ENCODE measurements around the gene ZSCAN10.
A peak's percentile ranks its signal among the peaks of the same experiment; 100 is the strongest.

ZSCAN10 gene

DNA sequence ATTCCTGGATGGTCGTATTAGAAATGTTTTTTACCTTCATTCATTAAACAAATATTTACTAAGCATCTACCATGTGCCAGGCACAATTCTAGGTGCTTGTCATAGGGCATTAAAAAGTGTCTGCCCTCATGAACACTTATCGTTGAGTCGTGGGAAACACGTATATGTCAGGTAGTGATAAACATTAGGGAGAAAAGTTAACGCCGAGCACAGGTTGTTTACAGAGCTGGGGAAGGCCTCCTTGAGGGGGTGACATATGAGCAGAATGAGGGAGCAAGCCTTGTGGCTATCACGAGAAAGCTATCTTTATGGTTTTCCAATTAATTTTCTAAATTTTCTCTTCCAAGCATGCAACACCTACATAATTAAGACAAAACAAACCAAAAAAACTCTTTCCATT, 34.8 kb upstream of the ZSCAN10 start:
- Histone ChIP-seq H3K27ac (ENCODE audit: low read length, poor library complexity, severe bottlenecking) (no peak overlapping the region), H4K91ac (ENCODE audit: low read length) (no peak overlapping the region), H3K27me3 (ENCODE audit: control insufficient read depth in 1 of 2, insufficient read depth in 1 of 2, low read length in 2 of 2) (no peaks in the 10 kb centered on the region), H2AK5ac (ENCODE audit: low read length, severe bottlenecking) (no peak overlapping the region), H2BK15ac (ENCODE audit: low read depth, poor library complexity, severe bottlenecking) (no peak overlapping the region), H3K23ac (ENCODE audit: low read length in 2 of 2) (no peak overlapping the region), H3K79me1 (replicated peaks; ENCODE audit: low read length, poor library complexity, severe bottlenecking) (peaks cover 12% of the 10 kb centered on the region), H3K4me3 (ENCODE audit: insufficient read depth in 1 of 2, low read depth in 1 of 2, low read length in 2 of 2) (peak overlapping the region; percentile 92 to 98), H2BK12ac (ENCODE audit: low read length in 2 of 2) (no peak overlapping the region), H4K8ac (ENCODE audit: low read length) (no peak overlapping the region), H3K9me3 (ENCODE audit: control insufficient read depth, low read length) (no peaks in the 10 kb centered on the region), H3K36me3 (ENCODE audit: control insufficient read depth in 1 of 2, insufficient read depth in 2 of 2, low read depth in 1 of 2, low read length in 2 of 2) (peaks cover 32 to 40% of the 10 kb centered on the region in 2 experiments), H3K4me2 (ENCODE audit: low read length, poor library complexity, severe bottlenecking) (peak overlapping the region; percentile 87), H3K18ac (ENCODE audit: low read depth in 1 of 2, low read length in 2 of 2) (no peak overlapping the region), H2BK120ac (ENCODE audit: low read depth, low read length) (no peak overlapping the region), H3K14ac (ENCODE audit: low read length in 2 of 2) (no peak overlapping the region), H3K4me1 (ENCODE audit: control insufficient read depth, insufficient read depth, low read depth, low read length) (peaks cover 11% of the 10 kb centered on the region), H2BK5ac (ENCODE audit: low read depth, low read length, poor library complexity, severe bottlenecking) (no peak overlapping the region), H3K9ac (ENCODE audit: low read length) (peak overlapping the region; percentile 96), H2AFZ (ENCODE audit: low read depth, low read length) (no peak overlapping the region), H3K4ac (ENCODE audit: low read depth in 1 of 2, low read length in 2 of 2) (no peak overlapping the region)
- DNase-seq: peak; percentile 11
- WGBS: 26% methylated on average over 5 of the region's 7 CpGs

DNA sequence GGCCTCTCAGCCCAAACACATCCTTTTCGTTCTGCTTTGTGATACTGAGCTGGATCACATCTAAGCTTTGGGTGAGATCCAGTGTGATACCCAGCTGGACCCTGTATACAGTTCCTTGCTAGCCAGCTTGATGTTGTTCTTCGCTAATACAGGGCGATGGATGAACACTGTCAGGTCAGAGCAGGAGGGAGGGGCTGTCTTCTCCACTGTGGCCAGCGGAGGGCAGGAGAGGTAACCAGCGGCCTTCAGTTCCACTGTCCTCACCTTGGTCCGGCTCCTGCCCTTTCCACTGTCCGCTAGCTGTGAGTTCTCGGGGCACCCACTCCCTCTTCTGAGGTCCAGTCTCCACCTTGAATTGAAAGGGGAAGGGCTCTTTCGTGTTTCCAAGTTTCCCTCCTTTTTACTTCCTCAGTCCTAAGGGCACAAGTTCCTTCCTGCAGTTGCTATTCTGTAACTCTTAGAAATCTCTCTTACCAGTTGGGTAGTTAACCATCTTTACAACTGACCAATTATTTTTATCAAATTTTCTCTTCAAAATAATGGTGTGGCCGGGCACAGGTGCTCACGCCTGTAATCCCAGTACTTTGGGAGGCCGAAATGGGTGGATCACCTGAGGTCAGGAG, 32.8 kb upstream of the ZSCAN10 start:
- Histone ChIP-seq H3K36me3 (ENCODE audit: control insufficient read depth in 1 of 2, insufficient read depth in 2 of 2, low read depth in 1 of 2, low read length in 2 of 2) (peaks cover 34 to 36% of the 10 kb centered on the region in 2 experiments), H3K23ac (ENCODE audit: low read length in 2 of 2) (no peak overlapping the region), H3K14ac (ENCODE audit: low read length in 2 of 2) (no peak overlapping the region), H3K4me1 (ENCODE audit: control insufficient read depth, insufficient read depth, low read depth, low read length) (peaks cover 7% of the 10 kb centered on the region), H3K4me2 (ENCODE audit: low read length, poor library complexity, severe bottlenecking) (no peak overlapping the region), H2BK5ac (ENCODE audit: low read depth, low read length, poor library complexity, severe bottlenecking) (no peak overlapping the region), H2AFZ (ENCODE audit: low read depth, low read length) (no peak overlapping the region), H2BK12ac (ENCODE audit: low read length in 2 of 2) (no peak overlapping the region), H2AK5ac (ENCODE audit: low read length, severe bottlenecking) (no peak overlapping the region), H3K27ac (ENCODE audit: low read length, poor library complexity, severe bottlenecking) (no peak overlapping the region), H3K79me1 (replicated peaks; ENCODE audit: low read length, poor library complexity, severe bottlenecking) (peaks cover 11% of the 10 kb centered on the region), H3K9ac (ENCODE audit: low read length) (peak overlapping the region; percentile 29), H4K8ac (ENCODE audit: low read length) (no peak overlapping the region), H3K4ac (ENCODE audit: low read depth in 1 of 2, low read length in 2 of 2) (no peak overlapping the region), H3K9me3 (ENCODE audit: control insufficient read depth, low read length) (no peaks in the 10 kb centered on the region), H3K18ac (ENCODE audit: low read depth in 1 of 2, low read length in 2 of 2) (no peak overlapping the region), H3K27me3 (ENCODE audit: control insufficient read depth in 1 of 2, insufficient read depth in 1 of 2, low read length in 2 of 2) (no peaks in the 10 kb centered on the region), H3K4me3 (ENCODE audit: insufficient read depth in 1 of 2, low read depth in 1 of 2, low read length in 2 of 2) (no peak overlapping the region), H2BK15ac (ENCODE audit: low read depth, poor library complexity, severe bottlenecking) (no peak overlapping the region), H2BK120ac (ENCODE audit: low read depth, low read length) (no peak overlapping the region), H4K91ac (ENCODE audit: low read length) (no peak overlapping the region)
- DNase-seq: peak; percentile 63
- WGBS: 85% methylated on average over 12 of the region's 12 CpGs

DNA sequence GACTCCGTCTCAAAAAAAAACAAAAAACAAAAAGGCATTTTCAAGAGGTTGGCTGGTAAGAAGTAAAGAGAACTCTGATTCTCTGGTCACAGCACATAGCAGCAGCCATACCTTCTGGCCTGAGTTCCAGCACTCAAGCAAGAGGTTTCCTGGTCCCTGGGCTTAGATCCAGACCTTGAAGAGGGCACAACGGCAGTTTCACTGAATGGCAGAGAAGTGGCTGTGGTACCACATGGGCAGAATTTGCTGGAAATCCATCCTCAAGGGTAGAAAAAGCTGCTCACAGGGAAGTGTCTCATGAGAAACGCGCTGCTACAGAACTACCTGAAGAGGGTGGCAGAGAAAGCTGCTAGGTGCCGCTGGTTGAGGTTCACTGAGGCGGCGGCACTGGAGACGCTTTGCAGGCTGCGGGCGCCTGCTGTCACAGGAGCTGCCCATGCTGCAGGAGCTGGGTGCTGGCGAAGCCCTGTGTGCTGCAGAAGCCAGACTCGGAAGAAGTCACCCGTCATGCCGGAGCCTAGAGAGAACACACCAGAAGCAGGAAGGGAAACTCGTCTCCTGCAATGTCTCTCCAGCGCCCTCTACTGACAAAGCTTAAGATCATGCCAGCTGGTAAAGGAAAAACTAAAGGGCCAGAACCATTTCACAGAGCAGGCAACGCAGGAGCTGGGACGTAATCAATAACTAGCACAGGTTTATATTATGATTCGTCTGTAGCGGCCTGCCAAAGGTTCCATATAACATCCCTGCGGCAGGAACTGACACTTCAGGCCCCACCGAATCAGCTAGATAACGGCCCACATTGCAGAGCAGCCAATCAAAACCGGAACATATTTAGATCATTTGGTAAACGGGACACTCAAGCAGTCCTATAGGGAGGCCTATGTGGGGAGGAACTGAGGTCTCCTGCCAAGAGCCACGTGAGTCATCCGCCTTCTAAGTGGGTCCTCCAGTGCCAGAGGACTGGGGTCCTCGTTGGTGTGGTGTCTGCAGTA, 30.3 kb upstream of the ZSCAN10 start:
- peak overlapping the region; percentile 85 for H4K8ac ChIP-seq (ENCODE audit: low read length)
- peak overlapping the region; percentile 40 for H3K4me2 ChIP-seq (ENCODE audit: low read length, poor library complexity, severe bottlenecking)
- H3K4me3 ChIP-seq (ENCODE audit: insufficient read depth in 1 of 2, low read depth in 1 of 2, low read length in 2 of 2): peak overlapping the region; percentile 39 to 77
- 45% methylated on average over 28 of the region's 28 CpGs for WGBS
- H3K27ac ChIP-seq (ENCODE audit: low read length, poor library complexity, severe bottlenecking): peak overlapping the region; percentile 44
- H3K36me3 ChIP-seq (ENCODE audit: control insufficient read depth in 1 of 2, insufficient read depth in 2 of 2, low read depth in 1 of 2, low read length in 2 of 2): peaks cover 39 to 41% of the 10 kb centered on the region in 2 experiments
- no peaks in the 10 kb centered on the region for H3K9me3 ChIP-seq (ENCODE audit: control insufficient read depth, low read length)
- peak overlapping the region; percentile 11 for H4K91ac ChIP-seq (ENCODE audit: low read length)
- H3K4ac ChIP-seq (ENCODE audit: low read depth in 1 of 2, low read length in 2 of 2): no peak overlapping the region
- H3K18ac ChIP-seq (ENCODE audit: low read depth in 1 of 2, low read length in 2 of 2): peak overlapping the region in 1 of 2 experiments; percentile 14
- peak; percentile 90 for DNase-seq
- H3K23ac ChIP-seq (ENCODE audit: low read length in 2 of 2): no peak overlapping the region
- H3K79me1 ChIP-seq (replicated peaks; ENCODE audit: low read length, poor library complexity, severe bottlenecking): peaks cover 12% of the 10 kb centered on the region
- H3K27me3 ChIP-seq (ENCODE audit: control insufficient read depth in 1 of 2, insufficient read depth in 1 of 2, low read length in 2 of 2): no peaks in the 10 kb centered on the region
- no peak overlapping the region for H2BK15ac ChIP-seq (ENCODE audit: low read depth, poor library complexity, severe bottlenecking)
- peak overlapping the region; percentile 86 for H3K9ac ChIP-seq (ENCODE audit: low read length)
- no peak overlapping the region for H3K14ac ChIP-seq (ENCODE audit: low read length in 2 of 2)
- no peak overlapping the region for H2BK120ac ChIP-seq (ENCODE audit: low read depth, low read length)
- peak overlapping the region; percentile 43 for H2AK5ac ChIP-seq (ENCODE audit: low read length, severe bottlenecking)
- no peak overlapping the region for H2BK12ac ChIP-seq (ENCODE audit: low read length in 2 of 2)
- H2BK5ac ChIP-seq (ENCODE audit: low read depth, low read length, poor library complexity, severe bottlenecking): no peak overlapping the region
- peaks cover 7% of the 10 kb centered on the region for H3K4me1 ChIP-seq (ENCODE audit: control insufficient read depth, insufficient read depth, low read depth, low read length)
- no peak overlapping the region for H2AFZ ChIP-seq (ENCODE audit: low read depth, low read length)

DNA sequence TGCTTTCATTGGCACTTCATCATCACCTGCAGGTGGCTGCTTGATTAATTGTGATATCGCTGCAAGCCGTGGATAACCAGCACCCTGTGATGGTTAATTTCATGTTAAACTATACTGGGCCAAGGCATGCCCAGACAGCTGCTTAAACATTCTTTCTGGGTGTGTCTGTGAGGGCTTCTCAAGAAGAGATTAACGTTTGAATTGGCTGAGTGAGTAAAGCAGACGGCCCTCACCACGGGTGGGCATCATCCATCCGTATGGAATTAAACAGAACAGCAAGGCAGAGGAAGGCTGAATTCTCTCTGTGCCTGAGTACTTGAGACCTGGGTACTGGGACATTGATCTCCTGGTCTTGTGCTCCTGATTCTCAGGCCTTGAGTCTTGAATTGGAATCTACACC, 28.7 kb upstream of the ZSCAN10 start:
- DNase-seq: no peak
- no peak overlapping the region for H3K18ac ChIP-seq (ENCODE audit: low read depth in 1 of 2, low read length in 2 of 2)
- peak overlapping the region; percentile 37 for H3K9ac ChIP-seq (ENCODE audit: low read length)
- H2BK5ac ChIP-seq (ENCODE audit: low read depth, low read length, poor library complexity, severe bottlenecking): no peak overlapping the region
- no peaks in the 10 kb centered on the region for H3K27me3 ChIP-seq (ENCODE audit: control insufficient read depth in 1 of 2, insufficient read depth in 1 of 2, low read length in 2 of 2)
- no peak overlapping the region for H3K23ac ChIP-seq (ENCODE audit: low read length in 2 of 2)
- H2AK5ac ChIP-seq (ENCODE audit: low read length, severe bottlenecking): no peak overlapping the region
- H3K4me3 ChIP-seq (ENCODE audit: insufficient read depth in 1 of 2, low read depth in 1 of 2, low read length in 2 of 2): no peak overlapping the region
- no peak overlapping the region for H3K27ac ChIP-seq (ENCODE audit: low read length, poor library complexity, severe bottlenecking)
- H4K91ac ChIP-seq (ENCODE audit: low read length): no peak overlapping the region
- H4K8ac ChIP-seq (ENCODE audit: low read length): no peak overlapping the region
- no peak overlapping the region for H2BK15ac ChIP-seq (ENCODE audit: low read depth, poor library complexity, severe bottlenecking)
- H3K14ac ChIP-seq (ENCODE audit: low read length in 2 of 2): no peak overlapping the region
- 92% methylated on average over 6 of the region's 6 CpGs for WGBS
- H3K4me2 ChIP-seq (ENCODE audit: low read length, poor library complexity, severe bottlenecking): no peak overlapping the region
- H3K4me1 ChIP-seq (ENCODE audit: control insufficient read depth, insufficient read depth, low read depth, low read length): peaks cover 12% of the 10 kb centered on the region
- no peak overlapping the region for H2AFZ ChIP-seq (ENCODE audit: low read depth, low read length)
- H2BK120ac ChIP-seq (ENCODE audit: low read depth, low read length): no peak overlapping the region
- H2BK12ac ChIP-seq (ENCODE audit: low read length in 2 of 2): no peak overlapping the region
- H3K79me1 ChIP-seq (replicated peaks; ENCODE audit: low read length, poor library complexity, severe bottlenecking): peaks cover 12% of the 10 kb centered on the region
- no peak overlapping the region for H3K4ac ChIP-seq (ENCODE audit: low read depth in 1 of 2, low read length in 2 of 2)
- H3K9me3 ChIP-seq (ENCODE audit: control insufficient read depth, low read length): no peaks in the 10 kb centered on the region
- H3K36me3 ChIP-seq (ENCODE audit: control insufficient read depth in 1 of 2, insufficient read depth in 2 of 2, low read depth in 1 of 2, low read length in 2 of 2): peaks cover 39 to 41% of the 10 kb centered on the region in 2 experiments

Data from mesenchymal stem cell (in vitro differentiated cells and primary cell).